Nephron (organoid): ENCODE results near the gene SLC39A9.

Experiments used
- H3K27ac Mint-ChIP-seq, 3 experiments: 2 replicates each; pipeline ENCODE4 v1.8.0; 2020; ENCODE audit warnings: mixed read lengths in 3 of 3, mild to moderate bottlenecking in 2 of 3, moderate library complexity in 1 of 3
- H3K27me3 Mint-ChIP-seq: 2 replicates; pipeline ENCODE4 v1.8.0; 2021; ENCODE audit warnings: low read depth, mild to moderate bottlenecking, moderate library complexity, mixed read lengths
- H3K36me3 Mint-ChIP-seq: 2 replicates; pipeline ENCODE4 v1.8.0; 2020; ENCODE audit warnings: low read depth, mixed read lengths
- H3K4me1 Mint-ChIP-seq: 2 replicates; pipeline ENCODE4 v1.8.0; 2020; ENCODE audit warnings: mixed read lengths
- H3K4me3 Mint-ChIP-seq, 3 experiments: 2 replicates each; pipeline ENCODE4 v1.8.0; 2020; ENCODE audit warnings: mild to moderate bottlenecking in 3 of 3, mixed read lengths in 3 of 3, moderate library complexity in 2 of 3
- H3K9me3 Mint-ChIP-seq: 2 replicates; pipeline ENCODE4 v1.8.0; 2020; ENCODE audit warnings: mixed read lengths
- CTCF ChIP-seq, 3 experiments: fragments of 200-600 bp; sonication (generic); IDR thresholded peaks; one replicate each; pipeline ENCODE4 v1.5.0; 2021; ENCODE audit warnings: antibody characterized with exemption in 3 of 3; ENCODE audit not compliant: unreplicated experiment in 3 of 3

Gene SLC39A9

GRCh38 chr14:69353168-69353567, 45.3 kb upstream of the SLC39A9 start:
- Mint-ChIP-seq H3K27me3 (peaks cover 10% of the 10 kb centered on the region), H3K36me3 (no peaks in the 10 kb centered on the region), H3K9me3 (no peaks in the 10 kb centered on the region), H3K27ac (no peak overlapping the region), H3K4me1 (peaks cover 4% of the 10 kb centered on the region), H3K4me3 (no peak overlapping the region)
- TF ChIP-seq CTCF (IDR thresholded peaks at IDR 0.05; ENCODE audit: unreplicated experiment in 3 of 3): no peak

DNA sequence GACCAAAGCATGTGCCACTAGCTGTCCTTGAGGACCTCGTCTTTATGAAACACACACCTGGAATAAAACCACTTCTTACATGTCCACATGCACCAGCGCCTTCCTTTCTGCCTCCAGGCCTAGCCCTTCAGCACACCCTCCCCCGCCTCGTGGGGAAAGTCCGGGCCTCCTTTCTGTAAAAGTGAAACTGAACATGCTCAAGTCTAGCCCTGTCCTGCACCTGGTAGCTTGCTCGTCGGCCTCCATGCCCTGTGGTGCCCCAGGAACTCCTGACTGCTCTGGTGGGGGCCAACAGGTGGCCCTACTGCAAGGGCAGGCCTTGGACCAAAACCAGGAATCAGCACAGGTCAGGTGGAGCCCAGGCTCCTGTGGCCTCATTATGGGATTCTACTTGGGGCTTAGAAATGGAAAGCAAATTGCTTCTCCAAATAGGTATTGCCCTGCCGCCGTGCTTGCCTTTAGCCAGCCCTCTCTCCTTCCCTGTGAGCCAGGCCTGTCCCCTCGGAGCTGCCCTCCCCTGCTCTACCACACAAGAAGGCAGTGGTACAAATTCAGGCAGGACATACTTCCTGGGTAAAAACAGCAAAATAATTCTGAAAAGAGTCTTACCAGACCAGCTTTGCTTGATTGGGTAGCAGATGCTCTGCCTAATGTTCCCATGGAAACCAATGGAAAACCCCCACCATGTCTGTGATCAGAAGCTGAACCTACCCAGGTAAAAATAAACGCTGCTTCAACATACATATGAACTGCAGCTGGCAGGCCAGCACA, 43.9 kb upstream of the SLC39A9 start:
- Mint-ChIP-seq H3K27ac (no peak overlapping the region), H3K9me3 (no peaks in the 10 kb centered on the region), H3K4me1 (peaks cover 4% of the 10 kb centered on the region), H3K36me3 (no peaks in the 10 kb centered on the region), H3K27me3 (peaks cover 15% of the 10 kb centered on the region), H3K4me3 (no peak overlapping the region)
- no peak for TF ChIP-seq CTCF (IDR thresholded peaks at IDR 0.05; ENCODE audit: unreplicated experiment in 3 of 3)

GRCh38 chr14:69355154-69355597, 43.3 kb upstream of the SLC39A9 start:
- Mint-ChIP-seq H3K9me3 (no peaks in the 10 kb centered on the region), H3K27me3 (peaks cover 15% of the 10 kb centered on the region), H3K36me3 (no peaks in the 10 kb centered on the region), H3K27ac (no peak overlapping the region), H3K4me1 (peaks cover 4% of the 10 kb centered on the region), H3K4me3 (no peak overlapping the region)
- TF ChIP-seq CTCF (IDR thresholded peaks at IDR 0.05; ENCODE audit: unreplicated experiment in 3 of 3): no peak

- Mint-ChIP-seq H3K36me3 (no peaks in the 10 kb centered on the region), H3K27me3 (peaks cover 12% of the 10 kb centered on the region), H3K27ac (no peak overlapping the region), H3K4me1 (peaks cover 4% of the 10 kb centered on the region), H3K9me3 (no peaks in the 10 kb centered on the region), H3K4me3 (no peak overlapping the region)
- TF ChIP-seq CTCF (IDR thresholded peaks at IDR 0.05; ENCODE audit: unreplicated experiment in 3 of 3): no peak
Observed at GRCh38 chr14:69355607-69356281, 42.7 kb upstream of the SLC39A9 start.

DNA sequence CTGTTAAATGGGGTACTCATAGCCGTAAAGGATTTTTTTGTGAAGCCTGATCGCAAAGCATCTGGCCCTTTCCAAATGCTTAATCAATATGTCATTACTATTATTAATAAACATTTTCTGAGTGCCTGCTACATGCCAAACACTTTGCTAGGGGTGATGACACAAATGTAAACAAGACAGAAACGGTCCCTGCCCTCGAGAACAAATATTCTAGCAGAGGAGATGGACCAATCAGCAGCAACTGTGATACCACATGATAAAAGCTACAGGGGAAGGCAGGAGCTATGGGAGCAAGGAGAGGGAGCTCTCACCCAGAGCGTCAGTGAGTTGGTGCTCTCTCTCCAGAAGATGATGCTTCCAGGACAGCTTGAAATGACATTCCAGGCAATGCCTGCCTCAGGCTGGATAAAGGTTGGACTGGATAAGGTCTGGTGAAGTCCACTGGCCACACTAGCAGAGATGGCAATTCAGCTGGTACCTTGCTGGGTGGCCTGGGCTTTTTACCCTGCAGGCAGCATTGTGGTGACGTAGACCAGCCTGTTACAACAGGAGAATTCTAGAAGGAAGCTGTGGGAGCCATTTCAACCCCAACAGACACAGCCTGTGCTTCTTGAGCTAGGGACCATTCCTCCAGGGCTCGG, 41.5 kb upstream of the SLC39A9 start:
- no peak overlapping the region for H3K27ac Mint-ChIP-seq
- H3K36me3 Mint-ChIP-seq: no peaks in the 10 kb centered on the region
- H3K4me3 Mint-ChIP-seq: no peak overlapping the region
- no peaks in the 10 kb centered on the region for H3K9me3 Mint-ChIP-seq
- no peak for TF ChIP-seq CTCF (IDR thresholded peaks at IDR 0.05; ENCODE audit: unreplicated experiment in 3 of 3)
- peaks cover 5% of the 10 kb centered on the region for H3K27me3 Mint-ChIP-seq
- H3K4me1 Mint-ChIP-seq: peaks cover 4% of the 10 kb centered on the region
